Stimulated activated CD4-positive, alpha-beta T cell treated with anti-CD3 and anti-CD28 coated beads, Interleukin-15, amount 100 ng/mL, for 1 hour (primary cell): ENCODE results near the gene WDR37.
A peak's percentile ranks its signal among the peaks of the same experiment; 100 is the strongest.

Source experiments
- DNase-seq, 2 donors: peaks; one replicate each; pipeline ENCODE4 v3.0.0-alpha.2; 2020; ENCODE audit warnings: low read depth in 1 of 2, low spot score in 1 of 2

Gene WDR37

GRCh38 chr10:1074052-1074747 is 18.0 kb downstream of the WDR37 start:
- no peak for DNase-seq

- DNase-seq: no peak
Measured at GRCh38 chr10:1074748-1075308, 18.6 kb downstream of the WDR37 start.

- DNase-seq: no peak
Measured at GRCh38 chr10:1078668-1079067, 22.5 kb downstream of the WDR37 start.

- no peak for DNase-seq
Measured at GRCh38 chr10:1083581-1083980, 27.4 kb downstream of the WDR37 start.

GRCh38 chr10:1084011-1084950 is 28.1 kb downstream of the WDR37 start:
- DNase-seq: no peak

GRCh38 chr10:1085258-1085657 is 29.1 kb downstream of the WDR37 start:
- no peak for DNase-seq

- DNase-seq: no peak
Measured at GRCh38 chr10:1086787-1087186, 30.6 kb downstream of the WDR37 start.

GRCh38 chr10:1089017-1089689 is 33.0 kb downstream of the WDR37 start:
- DNase-seq: no peak

GRCh38 chr10:1090696-1091095 is 34.5 kb downstream of the WDR37 start:
- no peak for DNase-seq

- no peak for DNase-seq
Measured at GRCh38 chr10:1093696-1094095, 37.5 kb downstream of the WDR37 start.

- peak in 1 of 2 donors; percentile 25 for DNase-seq
Measured at GRCh38 chr10:1094112-1095057, 38.2 kb downstream of the WDR37 start.

- no peak for DNase-seq
Measured at GRCh38 chr10:1095498-1095897, 39.3 kb downstream of the WDR37 start.

- DNase-seq: no peak
Measured at GRCh38 chr10:1096287-1096889, 40.2 kb downstream of the WDR37 start.

GRCh38 chr10:1097436-1097835 is 41.3 kb downstream of the WDR37 start:
- DNase-seq: no peak

GRCh38 chr10:1100143-1100542 is 44.0 kb downstream of the WDR37 start:
- DNase-seq: no peak

GRCh38 chr10:1100691-1101368 is 44.6 kb downstream of the WDR37 start:
- DNase-seq: no peak

- no peak for DNase-seq
Measured at GRCh38 chr10:1101946-1102345, 45.8 kb downstream of the WDR37 start.

GRCh38 chr10:1102416-1102815 is 46.2 kb downstream of the WDR37 start:
- peak in 1 of 2 donors; percentile 16 for DNase-seq

GRCh38 chr10:1102831-1103230 is 46.6 kb downstream of the WDR37 start:
- no peak for DNase-seq
